OCI-LY7 (cell line): ENCODE data around the gene CAMSAP3. TPM values are rescaled to one million over a fixed set of nuclear protein-coding genes. Genes with fewer than 3 reads are reported as not detected.

Experiments
- BruUV-seq: library from RNA; stranded (reverse); fragments of 400-500 nt; replicated peaks from 2 replicates; lab custom pipeline; 2021; lab: Mats Ljungman, UMichigan
- CTCF ChIA-PET: fragments of 300-600 bp; sonication (Branson Sonifier 250); formaldehyde crosslinking; loops from one replicate; lab custom pipeline; 2022; ENCODE audit warnings: antibody characterized with exemption; ENCODE audit not compliant: unreplicated experiment; lab: Charles Lee
- POLR2A ChIA-PET: fragments of 300-600 bp; sonication (Branson Sonifier 250); formaldehyde crosslinking; loops from one replicate; lab custom pipeline; 2022; ENCODE audit warnings: antibody characterized with exemption; lab: Charles Lee
- DNase-seq: peaks from one replicate; pipeline ENCODE4 v3.0.0-alpha.2; 2015; ENCODE audit warnings: low spot score
- H2AFZ ChIP-seq: fragments of 200-600 bp; sonication (generic), shearing (Covaris generic); 2 replicates; pipeline ENCODE4 v1.6.1; 2014; ENCODE audit warnings: mild to moderate bottlenecking, antibody characterized with exemption, low read length, moderate library complexity
- H3K27ac ChIP-seq: fragments of 200-600 bp; sonication (generic); 2 replicates; pipeline ENCODE4 v1.5.1; 2014; ENCODE audit warnings: mixed run types, low read depth, mild to moderate bottlenecking, moderate library complexity, low read length, inconsistent platforms; ENCODE audit not compliant: poor library complexity, severe bottlenecking
- H3K36me3 ChIP-seq: fragments of 200-600 bp; sonication (generic); 2 replicates; pipeline ENCODE4 v1.6.1; 2014; ENCODE audit warnings: mild to moderate bottlenecking, antibody characterized with exemption, low read length, moderate library complexity, mixed read lengths; ENCODE audit not compliant: insufficient read depth
- H3K4me1 ChIP-seq: fragments of 200-600 bp; sonication (generic); 2 replicates; pipeline ENCODE4 v1.5.1; 2014; ENCODE audit warnings: mild to moderate bottlenecking, low read length; ENCODE audit not compliant: insufficient read depth, poor library complexity, severe bottlenecking
- H3K4me2 ChIP-seq: fragments of 200-600 bp; sonication (generic); 2 replicates; pipeline ENCODE4 v1.6.1; 2014; ENCODE audit warnings: mild to moderate bottlenecking, low read length
- H3K4me3 ChIP-seq: fragments of 200-600 bp; sonication (generic); 2 replicates; pipeline ENCODE4 v1.5.1; 2014; ENCODE audit warnings: mild to moderate bottlenecking, low read depth, low read length; ENCODE audit not compliant: poor library complexity, severe bottlenecking
- H3K79me2 ChIP-seq: fragments of 200-600 bp; sonication (generic); 2 replicates; pipeline ENCODE4 v1.6.1; 2016; ENCODE audit warnings: low read depth, mild to moderate bottlenecking, low read length, moderate library complexity, mixed read lengths; ENCODE audit not compliant: insufficient read depth
- H3K9me2 ChIP-seq: fragments of 200-600 bp; sonication (generic); 2 replicates; pipeline ENCODE4 v1.6.1; 2016; ENCODE audit warnings: mild to moderate bottlenecking, low read length, mixed read lengths; ENCODE audit not compliant: insufficient read depth
- H3K9me3 ChIP-seq: fragments of 200-600 bp; sonication (generic); 2 replicates; pipeline ENCODE4 v1.6.1; 2014; ENCODE audit warnings: mild to moderate bottlenecking, mixed run types, low read length, mixed read lengths
- H4K20me1 ChIP-seq: fragments of 200-600 bp; sonication (generic); 2 replicates; pipeline ENCODE4 v1.6.1; 2014; ENCODE audit warnings: mild to moderate bottlenecking, antibody characterized with exemption, low read length, moderate library complexity, mixed read lengths; ENCODE audit not compliant: insufficient read depth
- CTCF ChIP-seq: fragments of 200-600 bp; sonication (generic); conservative IDR thresholded peaks from 2 replicates; pipeline ENCODE4 v1.5.1; 2014; ENCODE audit warnings: mild to moderate bottlenecking, antibody characterized with exemption, low read length, moderate library complexity, mixed read lengths
- EZH2phosphoT487 ChIP-seq: fragments of 200-600 bp; sonication (generic); IDR thresholded peaks from 2 replicates; pipeline ENCODE4 v1.6.1; 2018; ENCODE audit warnings: low read depth, borderline replicate concordance, mild to moderate bottlenecking, mixed run types, antibody characterized with exemption, low read length, moderate library complexity, mixed read lengths
- intact Hi-C: fragments of 100-400 bp; cut with micrococcal nuclease; formaldehyde crosslinking; loops from one replicate; pipeline ENCODE4 v1.10.0; 2022; ENCODE audit not compliant: unreplicated experiment
- total RNA-seq, 2 experiments: library from RNA; depleted of rRNA in 1 of 2; stranded (reverse); fragments of >200 nt in 1 of 2; shearing (Covaris generic) in 1 of 2; gene quantifications; 2 replicates each; pipeline ENCODE4 v1.2.3, GENCODE V29; 2014 to 2022

The CAMSAP3 gene
- total RNA-seq, 2 experiments from 2014 or later, result 1.6 to 1.9 TPM

GRCh38 chr19:7562646-7563393 is 32.8 kb upstream of the CAMSAP3 start:
- H3K79me2 ChIP-seq, result no peaks in the 10 kb centered on the region
- no peaks in the 10 kb centered on the region for H4K20me1 ChIP-seq
- no peaks in the 10 kb centered on the region for H3K9me3 ChIP-seq
- H3K27ac ChIP-seq, result no peak overlapping the region
- peaks cover 16% of the 10 kb centered on the region for H3K36me3 ChIP-seq
- no peak overlapping the region for H3K4me3 ChIP-seq
- no peak overlapping the region for H2AFZ ChIP-seq
- H3K4me1 ChIP-seq, result no peaks in the 10 kb centered on the region
- no TSS peak for BruUV-seq
- CTCF ChIA-PET, result no interaction called here
- intact Hi-C loops, result no loop called here
- TF ChIP-seq CTCF (no peak), EZH2phosphoT487 (no peak)
- H3K4me2 ChIP-seq, result no peak overlapping the region
- no peak for DNase-seq
- POLR2A ChIA-PET, result no interaction called here
- no peaks in the 10 kb centered on the region for H3K9me2 ChIP-seq

GRCh38 chr19:7564866-7565265 is 30.8 kb upstream of the CAMSAP3 start:
- POLR2A ChIA-PET, result no interaction called here
- Histone ChIP-seq H3K36me3 (peaks cover 3% of the 10 kb centered on the region; the same call in 1 of the 2 replicates), H2AFZ (no peak overlapping the region; the same call in 1 of the 2 replicates), H3K4me3 (no peak overlapping the region), H3K27ac (no peak overlapping the region), H3K9me2 (no peaks in the 10 kb centered on the region), H3K9me3 (no peaks in the 10 kb centered on the region), H3K4me1 (no peaks in the 10 kb centered on the region), H3K4me2 (no peak overlapping the region), H4K20me1 (no peaks in the 10 kb centered on the region), H3K79me2 (no peaks in the 10 kb centered on the region)
- no TSS peak for BruUV-seq
- intact Hi-C loops, result no loop called here
- TF ChIP-seq EZH2phosphoT487, result no peak
- TF ChIP-seq CTCF, result no peak
- CTCF ChIA-PET, result no interaction called here
- DNase-seq, result no peak

GRCh38 chr19:7565332-7565731 is 30.3 kb upstream of the CAMSAP3 start:
- Histone ChIP-seq H3K4me3 (no peak overlapping the region), H3K79me2 (no peaks in the 10 kb centered on the region), H3K36me3 (peaks cover under 1% of the 10 kb centered on the region; the same call in 1 of the 2 replicates), H3K4me2 (no peak overlapping the region), H3K9me3 (no peaks in the 10 kb centered on the region), H3K27ac (no peak overlapping the region), H3K9me2 (no peaks in the 10 kb centered on the region), H3K4me1 (no peaks in the 10 kb centered on the region), H4K20me1 (no peaks in the 10 kb centered on the region), H2AFZ (no peak overlapping the region; the same call in 1 of the 2 replicates)
- ChIA-PET POLR2A (no interaction called here), CTCF (interaction anchor here (0.8 kb wide), 1 partner anchor 40 kb away, joined by 3 read pairs; no protein-coding TSS in a partner anchor)
- DNase-seq, result no peak
- TF ChIP-seq EZH2phosphoT487 (no peak), CTCF (no peak)
- BruUV-seq, result no TSS peak
- intact Hi-C loops, result no loop called here
